HG03139 (cell line): ENCODE data around the gene GNAQ.

ENCODE experiments used
- ATAC-seq: cut with Tn5 transposase; IDR thresholded peaks from one replicate; pipeline ENCODE4 v1.9.1; 2021; ENCODE audit not compliant: unreplicated experiment

The GNAQ gene

DNA sequence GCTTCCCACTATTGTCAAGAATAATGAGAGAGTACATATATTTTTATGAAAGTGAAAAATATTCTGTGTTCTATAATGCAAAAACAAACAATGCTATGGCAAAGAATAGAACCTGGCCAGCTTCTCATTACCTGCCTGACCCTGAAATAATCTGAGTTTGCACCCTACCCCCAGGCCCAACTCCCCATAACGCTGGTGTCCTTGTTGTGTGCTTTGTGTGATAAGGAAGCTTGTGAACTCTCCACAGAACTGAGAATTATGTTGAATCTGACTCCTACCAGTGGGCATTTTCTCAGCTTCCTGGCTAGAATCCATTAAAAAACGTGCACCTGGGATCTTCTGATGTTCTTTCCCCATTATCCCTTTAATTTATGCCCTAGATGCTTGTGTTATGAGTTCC, 205.5 kb downstream of the GNAQ start:
- no peak for ATAC-seq

GRCh38 chr9:77825361-77825760, 206.2 kb downstream of the GNAQ start:
- no peak for ATAC-seq

DNA sequence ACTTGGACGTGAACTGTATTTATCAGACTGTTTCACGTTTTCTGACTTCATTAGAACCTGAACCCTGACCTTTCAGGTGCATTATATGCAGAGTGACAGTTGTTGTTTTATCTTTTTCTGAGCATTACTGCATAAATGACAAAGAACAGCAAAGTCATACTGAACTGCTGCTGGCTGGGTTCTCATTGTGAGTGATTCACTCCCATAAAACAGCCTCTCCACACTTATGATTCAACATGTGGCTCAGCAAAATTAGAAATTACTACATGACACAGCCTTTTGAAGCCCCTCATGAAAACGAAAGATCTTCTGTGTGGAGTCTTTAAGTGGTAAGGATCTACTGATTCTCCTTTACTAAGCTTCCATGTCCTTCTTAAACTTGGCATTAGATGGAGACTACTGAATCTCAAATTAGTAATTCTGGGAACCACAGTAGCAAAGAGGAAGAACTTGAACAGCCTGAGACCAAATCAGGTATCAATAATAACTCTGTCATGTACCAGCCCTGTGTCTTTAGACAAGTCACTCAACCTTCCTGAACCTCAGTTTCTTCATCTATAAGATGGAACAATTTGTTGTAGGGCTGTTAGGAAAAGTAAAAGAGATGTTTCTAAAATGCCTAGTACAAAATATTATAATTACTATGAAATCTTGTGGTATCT, 211.2 kb downstream of the GNAQ start:
- no peak for ATAC-seq

- no peak for ATAC-seq
These were observed 212.0 kb downstream of the GNAQ start for GRCh38 chr9:77819657-77820056.

GRCh38 chr9:77817590-77818311, 213.9 kb downstream of the GNAQ start:
- ATAC-seq: no peak

GRCh38 chr9:77816641-77817341, 214.8 kb downstream of the GNAQ start:
- ATAC-seq: no peak

DNA sequence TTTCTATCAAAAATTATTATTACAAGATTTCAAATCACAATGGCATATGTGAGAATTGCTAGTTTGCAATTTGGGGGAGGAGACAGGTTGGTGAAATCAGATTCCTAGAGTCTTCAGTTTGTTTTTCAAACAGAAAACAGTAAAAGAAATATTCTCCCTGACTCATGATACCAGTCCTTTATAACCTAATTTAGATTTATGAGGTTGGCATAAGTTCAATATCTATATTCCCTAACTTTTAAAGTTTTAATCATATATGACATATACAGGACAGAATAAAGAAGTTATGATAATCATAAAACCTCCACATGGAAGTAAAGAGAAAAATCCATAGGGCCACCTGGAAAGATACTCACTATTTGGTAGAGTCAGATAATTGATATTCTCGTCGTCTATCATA, 216.4 kb downstream of the GNAQ start:
- ATAC-seq: no peak

- ATAC-seq: no peak
These were observed 219.8 kb downstream of the GNAQ start for GRCh38 chr9:77811832-77812231.

GRCh38 chr9:77810637-77811119, 220.9 kb downstream of the GNAQ start:
- no peak for ATAC-seq

DNA sequence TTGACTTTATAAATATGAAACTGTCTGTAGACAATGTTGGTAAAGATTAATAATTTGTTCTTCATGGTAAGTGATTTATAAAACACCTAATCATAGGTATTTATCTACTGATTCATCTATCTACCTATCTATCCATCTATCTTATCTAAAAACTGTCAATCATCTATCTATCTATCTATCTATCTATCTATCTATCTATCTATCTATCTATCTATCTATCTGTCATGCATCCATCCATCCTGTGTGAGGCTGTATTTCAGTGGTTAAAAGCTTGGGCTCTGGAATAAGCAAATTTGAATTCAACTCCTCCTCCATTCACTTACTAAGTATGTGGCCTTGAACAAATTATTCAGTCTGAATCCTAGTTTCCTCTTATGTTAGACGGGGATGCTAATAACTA, 221.6 kb downstream of the GNAQ start:
- ATAC-seq: no peak

DNA sequence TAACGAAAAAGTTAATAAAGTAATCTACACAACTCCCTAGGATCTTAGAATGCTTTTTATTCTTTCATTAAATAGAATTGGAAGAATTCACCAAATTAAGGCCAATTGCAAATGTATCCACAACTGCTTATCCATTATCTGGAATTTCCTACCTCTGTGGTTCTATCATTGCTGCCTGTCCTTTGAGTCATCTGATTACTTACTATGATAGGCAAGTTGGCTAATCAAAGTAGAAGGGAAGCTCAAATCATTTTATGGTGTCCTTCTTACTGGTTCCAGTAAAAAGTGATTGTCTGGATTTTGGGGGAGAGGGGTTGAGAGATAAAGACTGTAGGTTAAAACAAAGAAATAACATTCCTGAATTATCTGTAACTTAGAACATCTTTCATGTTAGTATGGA, 222.1 kb downstream of the GNAQ start:
- no peak for ATAC-seq

- no peak for ATAC-seq
These were observed 222.9 kb downstream of the GNAQ start for GRCh38 chr9:77808751-77809081.

- no peak for ATAC-seq
These were observed 223.5 kb downstream of the GNAQ start for GRCh38 chr9:77807846-77808750.

DNA sequence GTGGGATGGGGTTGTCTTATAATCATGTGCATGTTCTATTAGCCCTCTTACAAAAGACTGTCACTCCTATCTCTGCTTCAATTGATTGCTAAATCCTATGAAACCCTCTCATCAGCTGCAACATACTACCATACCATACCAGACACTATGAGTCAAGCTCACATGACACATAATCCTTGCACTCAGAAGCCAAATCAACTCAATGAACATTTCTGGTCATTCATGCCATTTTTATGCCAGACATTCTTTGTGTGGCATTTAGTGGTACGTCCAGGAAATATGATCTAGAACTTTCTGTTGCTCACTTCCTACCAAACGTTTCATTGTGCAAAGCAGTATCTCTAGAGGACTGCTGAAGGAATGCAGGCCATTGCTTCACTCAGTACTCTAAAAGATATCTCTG, 224.3 kb downstream of the GNAQ start:
- no peak for ATAC-seq

DNA sequence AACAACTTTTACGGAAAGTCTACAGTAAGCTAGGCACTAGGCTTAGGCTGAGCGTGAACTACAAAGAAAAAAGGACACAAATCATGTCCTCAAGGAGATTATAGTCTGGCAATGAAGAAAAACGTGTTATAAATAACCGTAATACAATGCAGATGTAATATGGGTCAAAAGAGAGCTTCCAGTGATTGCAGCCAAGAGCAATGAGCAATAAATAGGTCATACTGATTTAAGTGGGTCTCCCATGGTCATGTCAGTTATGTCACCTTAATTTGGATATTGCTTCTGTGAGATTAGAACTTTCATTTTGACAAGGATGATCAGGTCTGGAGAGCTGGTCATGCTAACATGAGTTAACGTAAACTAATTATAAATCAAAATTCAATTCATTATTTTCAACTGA, 224.9 kb downstream of the GNAQ start:
- ATAC-seq: no peak

- no peak for ATAC-seq
These were observed 225.8 kb downstream of the GNAQ start for GRCh38 chr9:77805810-77806209.

GRCh38 chr9:77803423-77803822, 228.2 kb downstream of the GNAQ start:
- no peak for ATAC-seq

DNA sequence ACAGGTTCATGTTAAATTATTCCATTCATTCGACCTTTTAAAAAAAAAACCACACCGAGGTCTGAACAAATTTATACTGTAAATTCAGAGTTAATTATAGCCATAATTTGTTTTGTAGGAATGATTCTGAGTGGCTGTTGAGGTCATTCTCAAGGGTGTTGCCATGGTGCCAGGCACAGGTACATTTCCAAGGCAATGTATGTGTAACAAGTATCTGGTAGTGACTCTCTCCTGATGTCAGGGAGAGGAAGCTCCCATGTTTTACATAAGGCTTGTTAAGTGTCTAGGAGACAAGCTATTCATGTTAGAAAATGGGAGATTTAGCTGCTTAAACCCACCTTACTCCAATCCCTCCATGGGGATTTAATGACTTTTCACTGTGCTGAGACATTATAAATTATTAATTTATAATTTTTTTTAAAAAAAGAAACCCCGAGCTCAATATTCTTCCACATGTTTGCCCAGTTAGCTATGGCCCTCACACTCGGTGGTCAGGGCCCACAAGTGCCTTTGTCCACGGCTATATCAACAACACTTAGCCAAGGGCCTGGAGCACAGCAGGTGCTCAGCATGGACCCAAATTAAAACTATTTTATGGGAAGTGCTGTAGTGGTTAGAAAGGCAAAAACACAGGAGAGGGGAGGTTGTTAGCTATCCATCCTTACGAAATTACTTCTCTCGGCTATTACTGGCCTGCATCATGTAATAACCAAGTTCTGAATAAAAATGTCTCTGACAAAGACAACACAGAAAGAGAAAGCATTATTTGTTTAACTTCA, 228.9 kb downstream of the GNAQ start:
- no peak for ATAC-seq

DNA sequence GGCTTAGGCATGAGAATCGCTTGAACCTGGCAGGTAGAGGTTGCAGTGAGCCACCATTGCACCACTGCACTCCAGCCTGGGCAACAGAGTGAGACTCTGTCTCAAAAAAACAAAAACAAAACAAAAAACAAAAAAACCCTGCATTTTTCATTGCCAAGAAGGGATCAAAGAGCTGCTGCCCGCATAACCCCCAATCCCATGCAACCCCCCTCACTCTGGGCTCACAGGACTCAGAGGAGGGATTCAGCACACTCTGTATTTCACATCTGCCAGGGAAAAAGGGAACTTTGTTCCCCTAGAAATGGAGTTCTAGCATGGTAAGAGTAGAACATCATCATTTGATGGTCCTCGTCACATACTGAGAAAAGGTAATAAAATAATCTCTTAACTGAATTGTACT, 229.5 kb downstream of the GNAQ start:
- ATAC-seq: no peak

DNA sequence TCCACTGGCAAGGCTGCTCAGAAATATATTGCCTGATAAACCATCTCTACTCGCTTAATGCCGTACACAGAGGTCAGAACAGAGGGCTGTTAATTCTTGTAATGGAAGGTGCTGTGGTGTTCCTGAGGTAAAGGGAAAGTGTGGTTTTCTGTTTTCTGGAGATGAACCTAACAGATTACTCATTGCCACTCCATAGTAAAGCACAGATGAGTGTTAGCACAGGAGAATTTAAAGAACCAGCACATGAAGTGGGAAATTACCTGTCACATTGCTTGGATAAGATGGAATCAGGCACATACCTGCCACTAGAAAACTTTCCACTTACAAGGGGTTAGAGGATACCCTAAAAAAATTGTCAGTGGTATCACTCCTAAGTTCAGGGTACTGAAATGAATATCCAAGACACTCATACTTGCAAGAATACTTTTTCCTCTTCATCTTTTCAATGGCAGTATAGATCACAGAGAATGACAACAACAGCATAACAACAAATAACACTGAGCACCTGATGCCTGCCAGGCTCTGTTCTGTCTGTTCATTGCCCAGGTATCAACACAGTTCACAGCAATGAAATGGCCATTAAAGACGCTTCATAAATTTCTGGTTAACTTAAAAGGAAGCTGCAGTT, 230.6 kb downstream of the GNAQ start:
- ATAC-seq: no peak
